ENCODE measurements around the gene TACR2. TPM values are rescaled to one million over a fixed set of nuclear protein-coding genes. Genes with fewer than 3 reads are reported as not detected.

TACR2 gene
- polyA plus RNA-seq, 1 experiment, result not detected

DNA sequence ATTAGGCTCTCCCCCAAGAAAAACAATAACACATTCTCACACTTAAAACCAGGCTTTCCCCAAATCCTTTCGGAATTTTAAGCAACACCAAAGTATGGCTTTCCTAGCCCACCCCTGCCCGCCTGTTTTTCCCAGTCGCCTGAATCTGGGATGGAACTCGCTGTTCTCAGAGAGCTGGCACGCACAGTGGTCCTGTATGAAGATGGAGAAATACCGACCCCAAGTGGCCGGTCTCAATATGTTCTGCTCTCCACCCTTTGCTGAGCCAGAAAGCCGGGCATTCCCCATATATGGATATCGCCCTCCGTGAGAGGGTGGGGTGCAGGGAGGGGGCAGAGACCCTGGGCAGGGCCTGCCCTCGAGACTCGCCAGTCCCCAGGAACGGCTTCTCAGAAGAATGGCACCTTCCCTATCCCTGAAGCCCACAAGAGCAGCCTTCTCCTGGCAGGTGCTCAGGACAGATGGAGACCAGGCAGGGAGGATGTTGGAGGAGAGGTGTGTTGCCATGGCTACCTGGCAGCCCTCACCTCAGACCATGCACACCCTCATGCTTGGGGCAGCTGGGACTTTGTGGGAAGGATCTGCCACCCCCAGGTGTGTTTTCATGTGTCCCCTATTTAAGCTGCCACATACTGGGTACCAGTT lies 3.4 kb downstream of the TACR2 start:
- DNase-seq (ENCODE audit: low read depth, low spot score), result no peak
- ChIA-PET POLR2A (no interaction called here), CTCF (interaction anchor here (0.5 to 1.4 kb wide), 5 partner anchors 10 to 409 kb away, joined by 3 to 6 read pairs (median 4); no protein-coding TSS in a partner anchor)

DNA sequence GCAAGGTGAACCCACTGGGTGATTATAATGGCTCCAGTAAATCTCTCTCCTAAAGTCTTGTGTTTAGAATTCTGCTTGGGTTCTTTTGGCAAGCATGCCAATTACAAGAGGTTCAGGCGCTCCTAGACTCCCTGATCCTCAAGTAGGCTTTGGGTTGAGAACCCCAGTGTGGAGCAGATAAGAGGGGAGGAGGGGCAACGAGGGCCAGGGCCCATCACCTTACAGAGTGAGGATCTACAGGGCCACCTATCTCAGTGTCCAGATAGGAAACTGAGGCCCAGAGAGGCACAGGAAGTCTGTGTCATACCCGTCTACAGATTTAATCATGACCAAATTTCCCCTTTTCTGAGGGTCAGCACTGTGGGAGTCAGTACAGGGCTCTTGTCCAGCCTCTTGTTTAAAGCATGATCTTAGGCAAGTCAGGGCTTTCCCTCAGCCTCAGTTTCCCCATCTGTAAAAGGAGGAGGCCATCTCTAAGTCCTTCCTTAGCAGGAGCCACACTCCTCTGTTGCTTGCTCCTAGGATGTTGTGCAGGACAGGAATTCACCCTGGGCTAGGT lies 4.4 kb downstream of the TACR2 start:
- ChIA-PET POLR2A (no interaction called here), CTCF (interaction anchor here (0.6 to 1.8 kb wide), 3 partner anchors 96 to 470 kb away, joined by 4 to 6 read pairs (median 6); no protein-coding TSS in a partner anchor)
- no peaks in the 10 kb centered on the region for H3K9me3 ChIP-seq (ENCODE audit: control insufficient read depth, insufficient read depth, low read length)
- H3K27ac ChIP-seq (ENCODE audit: low read depth, low read length), result no peak overlapping the region
- H3K4me3 ChIP-seq (ENCODE audit: low read depth, low read length), result no peak overlapping the region
- DNase-seq (ENCODE audit: low read depth, low spot score), result no peak
- no peak for TF ChIP-seq CTCF (IDR thresholded peaks at IDR 0.05; ENCODE audit: low read depth, low read length)
- H3K27me3 ChIP-seq (ENCODE audit: control insufficient read depth, insufficient read depth, low read length), result peaks cover 22% of the 10 kb centered on the region

More for the DNA sequence above, 3.4 kb downstream of the TACR2 start:
- Histone ChIP-seq H3K4me3 (ENCODE audit: low read depth, low read length) (no peak overlapping the region), H3K9me3 (ENCODE audit: control insufficient read depth, insufficient read depth, low read length) (no peaks in the 10 kb centered on the region), H3K27ac (ENCODE audit: low read depth, low read length) (no peak overlapping the region), H3K27me3 (ENCODE audit: control insufficient read depth, insufficient read depth, low read length) (peaks cover 27% of the 10 kb centered on the region)
- TF ChIP-seq CTCF (IDR thresholded peaks at IDR 0.05; ENCODE audit: low read depth, low read length), result peak; percentile 85

DNA sequence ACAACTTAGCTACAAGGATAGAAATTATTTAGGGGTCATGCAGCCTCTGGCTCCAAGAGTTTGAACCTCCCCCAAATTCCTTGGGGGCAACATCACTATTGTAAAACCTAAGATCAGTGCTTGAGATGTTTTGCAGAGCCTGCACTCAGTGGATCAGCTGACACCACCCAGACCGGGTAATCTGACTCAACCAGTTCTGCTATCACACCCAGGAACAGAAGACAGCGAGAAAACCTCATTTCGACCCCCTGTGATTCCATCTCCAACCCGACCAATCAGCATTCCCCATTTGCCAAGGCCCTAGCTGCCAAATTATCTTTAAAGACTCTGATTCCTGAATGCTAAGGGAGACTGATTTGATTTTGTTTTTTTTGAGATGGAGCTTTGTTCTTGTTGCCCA lies 5.2 kb downstream of the TACR2 start:
- Histone ChIP-seq H3K9me3 (ENCODE audit: control insufficient read depth, insufficient read depth, low read length) (no peaks in the 10 kb centered on the region), H3K4me3 (ENCODE audit: low read depth, low read length) (no peak overlapping the region), H3K27ac (ENCODE audit: low read depth, low read length) (no peak overlapping the region), H3K27me3 (ENCODE audit: control insufficient read depth, insufficient read depth, low read length) (peaks cover 16% of the 10 kb centered on the region)
- no peak for DNase-seq (ENCODE audit: low read depth, low spot score)
- CTCF ChIA-PET, result interaction anchor here (1.1 to 1.8 kb wide), 4 partner anchors 96 to 425 kb away, joined by 4 to 6 read pairs (median 5); no protein-coding TSS in a partner anchor
- no peak for TF ChIP-seq CTCF (IDR thresholded peaks at IDR 0.05; ENCODE audit: low read depth, low read length)
- POLR2A ChIA-PET, result no interaction called here

GRCh38 chr10:69410487-69410886 lies 6.2 kb downstream of the TACR2 start:
- Histone ChIP-seq H3K9me3 (ENCODE audit: control insufficient read depth, insufficient read depth, low read length) (no peaks in the 10 kb centered on the region), H3K4me3 (ENCODE audit: low read depth, low read length) (no peak overlapping the region), H3K27me3 (ENCODE audit: control insufficient read depth, insufficient read depth, low read length) (peaks cover 9% of the 10 kb centered on the region), H3K27ac (ENCODE audit: low read depth, low read length) (no peak overlapping the region)
- ChIA-PET CTCF (interaction anchor here (0.7 to 1.8 kb wide), 4 partner anchors 57 to 317 kb away, joined by 3 to 6 read pairs (median 4); no protein-coding TSS in a partner anchor), POLR2A (no interaction called here)
- DNase-seq (ENCODE audit: low read depth, low spot score), result no peak
- no peak for TF ChIP-seq CTCF (IDR thresholded peaks at IDR 0.05; ENCODE audit: low read depth, low read length)

GRCh38 chr10:69409968-69410367 lies 6.8 kb downstream of the TACR2 start:
- Histone ChIP-seq H3K27ac (ENCODE audit: low read depth, low read length) (no peak overlapping the region), H3K27me3 (ENCODE audit: control insufficient read depth, insufficient read depth, low read length) (peaks cover 6% of the 10 kb centered on the region), H3K9me3 (ENCODE audit: control insufficient read depth, insufficient read depth, low read length) (no peaks in the 10 kb centered on the region; the same call in 1 of the 2 replicates), H3K4me3 (ENCODE audit: low read depth, low read length) (no peak overlapping the region)
- CTCF ChIA-PET, result no interaction called here
- no peak for TF ChIP-seq CTCF (IDR thresholded peaks at IDR 0.05; ENCODE audit: low read depth, low read length)
- no peak for DNase-seq (ENCODE audit: low read depth, low spot score)
- POLR2A ChIA-PET, result no interaction called here
